Measurements from ENCODE around the gene GHDC. TPM values are rescaled to one million over a fixed set of nuclear protein-coding genes. Genes with fewer than 3 reads are reported as not detected.
A peak's percentile ranks its signal among the peaks of the same experiment; 100 is the strongest.

Gene GHDC
- total and polyA plus RNA-seq, 2 donors from 2014 or later, result 37.0 to 41.2 TPM

DNA sequence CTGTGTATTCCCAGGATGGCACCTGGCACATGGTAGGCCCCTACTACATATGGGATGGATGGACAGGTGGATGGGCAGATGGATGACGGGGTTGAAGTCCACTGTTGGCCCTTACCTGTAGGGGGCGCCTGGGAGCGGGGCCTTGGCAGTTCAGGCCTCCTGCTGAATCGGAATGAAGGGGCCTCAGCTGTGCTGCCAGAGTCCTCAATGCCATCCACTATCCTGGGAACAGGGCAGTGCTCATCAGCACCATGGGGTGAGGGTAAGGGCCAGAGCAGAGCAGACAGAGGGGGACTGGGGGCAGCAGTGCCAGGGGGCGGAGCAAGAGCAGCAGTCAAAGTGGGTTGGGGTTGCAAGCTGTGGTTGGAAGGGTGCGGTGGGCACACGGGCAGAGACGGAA is 31.2 kb downstream of the GHDC start:
- DNase-seq, result no peak
- peak; percentile 24 for TF ChIP-seq CTCF (IDR thresholded peaks at IDR 0.05; ENCODE audit: borderline replicate concordance, extremely low read depth, insufficient read depth)
- H3K4me3 ChIP-seq (ENCODE audit: low read length in 3 of 3), result no peak overlapping the region
- no peaks in the 10 kb centered on the region for H3K4me1 ChIP-seq (ENCODE audit: control insufficient read depth in 2 of 3, insufficient read depth in 2 of 3, low read depth in 1 of 3, low read length in 3 of 3)
- H3K9ac ChIP-seq (ENCODE audit: low read length in 3 of 3), result no peak overlapping the region
- no peaks in the 10 kb centered on the region for H3K36me3 ChIP-seq (ENCODE audit: control insufficient read depth in 2 of 3, insufficient read depth in 3 of 3, low read length in 3 of 3)
- no peaks in the 10 kb centered on the region for H3K27me3 ChIP-seq (ENCODE audit: control insufficient read depth, insufficient read depth, low read length)
- H3K27ac ChIP-seq (ENCODE audit: low read depth in 2 of 2, low read length in 2 of 2), result no peak overlapping the region
- no peak for FAIRE-seq
- intact Hi-C loops (cut with DNase I), result no loop called here
- H3K9me3 ChIP-seq (ENCODE audit: control insufficient read depth in 2 of 3, insufficient read depth in 1 of 3, low read length in 3 of 3), result no peaks in the 10 kb centered on the region

DNA sequence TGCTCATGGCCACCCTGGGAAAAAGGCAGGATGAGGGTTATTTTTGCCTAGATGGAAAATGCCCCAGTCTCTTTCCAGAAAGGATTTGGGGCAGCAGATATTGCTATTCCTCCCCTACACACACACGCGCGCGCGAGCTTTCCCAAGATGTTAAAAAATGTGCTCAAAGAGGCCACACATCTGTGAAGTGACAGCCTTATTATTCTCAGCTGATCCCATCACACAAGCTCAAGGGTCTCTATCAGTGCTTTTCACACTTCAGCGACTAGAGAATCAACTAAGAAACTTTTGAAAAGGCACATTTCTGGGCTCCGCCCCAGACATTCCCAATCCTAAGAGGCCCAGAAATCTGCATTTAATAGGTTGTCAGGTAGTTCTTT is 33.8 kb downstream of the GHDC start:
- intact Hi-C loops (cut with DNase I), result no loop called here
- H3K4me1 ChIP-seq (ENCODE audit: control insufficient read depth in 2 of 3, insufficient read depth in 2 of 3, low read depth in 1 of 3, low read length in 3 of 3), result peaks cover 0 to 3% (median 0%) of the 10 kb centered on the region in 3 donors
- H3K36me3 ChIP-seq (ENCODE audit: control insufficient read depth in 2 of 3, insufficient read depth in 3 of 3, low read length in 3 of 3), result no peaks in the 10 kb centered on the region
- H3K27me3 ChIP-seq (ENCODE audit: control insufficient read depth, insufficient read depth, low read length), result no peaks in the 10 kb centered on the region
- H3K27ac ChIP-seq (ENCODE audit: low read depth in 2 of 2, low read length in 2 of 2), result no peak overlapping the region
- DNase-seq, result no peak
- no peak for TF ChIP-seq CTCF (IDR thresholded peaks at IDR 0.05; ENCODE audit: borderline replicate concordance, extremely low read depth, insufficient read depth)
- no peak overlapping the region for H3K4me3 ChIP-seq (ENCODE audit: low read length in 3 of 3)
- no peak for FAIRE-seq
- no peak overlapping the region for H3K9ac ChIP-seq (ENCODE audit: low read length in 3 of 3)
- H3K9me3 ChIP-seq (ENCODE audit: control insufficient read depth in 2 of 3, insufficient read depth in 1 of 3, low read length in 3 of 3), result no peaks in the 10 kb centered on the region

DNA sequence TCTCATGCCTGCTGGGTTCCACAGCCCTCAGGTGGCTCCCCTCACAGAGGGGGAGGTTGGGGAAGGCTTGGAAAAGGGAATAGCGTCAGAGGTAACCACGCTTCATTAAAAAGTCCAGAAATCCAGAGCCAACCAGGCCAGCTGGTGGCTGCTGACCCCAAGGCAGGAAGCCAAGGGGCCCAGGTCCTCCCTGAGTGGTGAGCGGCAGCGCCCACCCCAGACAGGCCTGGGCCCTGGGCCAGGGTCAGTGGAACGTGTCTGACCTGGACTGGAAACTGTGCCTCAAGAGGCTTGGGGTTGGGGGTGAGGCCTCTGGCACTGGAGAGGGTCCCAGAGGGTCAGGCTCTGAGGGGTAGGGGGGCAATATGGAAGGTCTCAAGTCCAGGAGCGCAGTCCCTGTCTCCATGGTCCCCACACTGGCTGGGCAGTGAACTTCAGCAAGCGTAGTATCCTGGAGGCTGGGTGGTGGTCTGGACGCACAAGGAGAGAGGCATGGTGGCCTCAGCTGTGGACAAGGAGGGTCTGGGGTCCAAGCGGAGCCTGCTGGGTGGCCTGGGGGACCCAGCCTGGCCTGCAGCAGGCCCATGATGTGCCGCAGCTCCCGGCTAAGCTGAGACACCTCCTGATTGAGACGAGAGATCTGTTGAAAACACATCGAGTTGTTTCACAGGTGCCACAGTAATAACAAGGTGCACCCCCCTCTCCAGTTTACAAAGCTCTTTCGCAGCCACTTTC is 34.3 kb downstream of the GHDC start:
- no peak for FAIRE-seq
- intact Hi-C loops (cut with DNase I), result no loop called here
- H3K27ac ChIP-seq (ENCODE audit: low read depth in 2 of 2, low read length in 2 of 2), result no peak overlapping the region

More for the DNA sequence above, 34.3 kb downstream of the GHDC start:
- no peaks in the 10 kb centered on the region for H3K9me3 ChIP-seq (ENCODE audit: control insufficient read depth in 2 of 3, insufficient read depth in 1 of 3, low read length in 3 of 3)
- no peak overlapping the region for H3K9ac ChIP-seq (ENCODE audit: low read length in 3 of 3)
- H3K4me3 ChIP-seq (ENCODE audit: low read length in 3 of 3), result no peak overlapping the region
- no peaks in the 10 kb centered on the region for H3K27me3 ChIP-seq (ENCODE audit: control insufficient read depth, insufficient read depth, low read length)
- no peak for TF ChIP-seq CTCF (IDR thresholded peaks at IDR 0.05; ENCODE audit: borderline replicate concordance, extremely low read depth, insufficient read depth)
- H3K36me3 ChIP-seq (ENCODE audit: control insufficient read depth in 2 of 3, insufficient read depth in 3 of 3, low read length in 3 of 3), result no peaks in the 10 kb centered on the region
- peaks cover 0 to 4% (median 0%) of the 10 kb centered on the region in 3 donors for H3K4me1 ChIP-seq (ENCODE audit: control insufficient read depth in 2 of 3, insufficient read depth in 2 of 3, low read depth in 1 of 3, low read length in 3 of 3)
- no peak for DNase-seq

Measured in kidney (tissue), 14 donors.